HG03095 (cell line): Measurements from ENCODE around the gene MOB3A.

Source experiments
- ATAC-seq: cut with Tn5 transposase; IDR thresholded peaks from one replicate; pipeline ENCODE4 v1.9.1; 2021; ENCODE audit warnings: moderate library complexity; ENCODE audit not compliant: unreplicated experiment

MOB3A gene

DNA sequence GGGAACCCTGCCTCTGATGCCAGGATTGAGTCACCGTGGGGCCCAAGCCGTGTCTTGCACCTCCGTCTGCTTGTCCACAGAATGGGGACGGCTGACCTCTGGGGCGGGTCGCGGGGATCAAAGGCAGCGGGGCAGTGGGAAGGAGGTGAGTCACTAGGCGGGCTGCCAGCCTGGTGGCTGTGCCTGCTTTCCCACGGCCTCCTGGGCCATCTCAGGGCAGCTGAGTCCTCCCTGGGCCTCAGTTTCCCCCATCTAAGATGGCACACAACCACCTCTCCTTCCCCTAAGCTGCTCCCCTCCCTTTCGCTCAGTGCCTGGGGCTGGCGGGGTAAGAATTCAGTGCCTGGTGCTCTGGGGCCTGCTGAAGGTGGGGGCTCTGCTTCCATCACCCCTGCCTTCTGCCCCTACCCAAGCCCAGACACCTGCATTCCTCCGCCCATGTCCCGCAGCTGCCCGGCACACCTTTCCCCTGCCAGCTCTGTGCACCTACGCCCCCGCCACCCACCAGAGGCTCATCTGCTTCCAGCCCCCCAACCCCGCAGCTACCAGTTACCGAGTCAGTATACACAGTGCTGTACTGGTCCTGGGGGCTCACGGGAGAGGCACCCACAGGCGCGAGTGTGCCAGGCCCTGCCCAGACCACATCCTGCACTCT is 48.5 kb downstream of the MOB3A start:
- ATAC-seq: no peak

DNA sequence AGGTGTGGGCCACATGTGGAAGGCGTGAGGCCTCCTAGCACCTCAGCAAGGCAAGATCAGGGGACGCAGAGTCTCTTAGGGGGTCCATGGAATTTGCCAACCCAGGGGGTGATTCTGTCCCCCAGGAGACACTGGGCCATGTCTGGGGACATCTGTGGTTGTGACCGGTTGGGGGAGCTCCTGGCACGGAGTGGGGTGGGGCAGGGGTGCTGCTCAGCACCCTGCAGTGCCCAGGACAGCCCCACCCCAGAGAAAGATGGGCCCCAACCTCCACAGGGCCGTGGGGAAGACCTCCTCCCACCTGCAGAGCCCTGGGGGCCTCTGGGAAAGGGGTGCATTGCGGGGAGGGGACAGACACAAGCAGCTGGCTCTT is 49.1 kb downstream of the MOB3A start:
- no peak for ATAC-seq

DNA sequence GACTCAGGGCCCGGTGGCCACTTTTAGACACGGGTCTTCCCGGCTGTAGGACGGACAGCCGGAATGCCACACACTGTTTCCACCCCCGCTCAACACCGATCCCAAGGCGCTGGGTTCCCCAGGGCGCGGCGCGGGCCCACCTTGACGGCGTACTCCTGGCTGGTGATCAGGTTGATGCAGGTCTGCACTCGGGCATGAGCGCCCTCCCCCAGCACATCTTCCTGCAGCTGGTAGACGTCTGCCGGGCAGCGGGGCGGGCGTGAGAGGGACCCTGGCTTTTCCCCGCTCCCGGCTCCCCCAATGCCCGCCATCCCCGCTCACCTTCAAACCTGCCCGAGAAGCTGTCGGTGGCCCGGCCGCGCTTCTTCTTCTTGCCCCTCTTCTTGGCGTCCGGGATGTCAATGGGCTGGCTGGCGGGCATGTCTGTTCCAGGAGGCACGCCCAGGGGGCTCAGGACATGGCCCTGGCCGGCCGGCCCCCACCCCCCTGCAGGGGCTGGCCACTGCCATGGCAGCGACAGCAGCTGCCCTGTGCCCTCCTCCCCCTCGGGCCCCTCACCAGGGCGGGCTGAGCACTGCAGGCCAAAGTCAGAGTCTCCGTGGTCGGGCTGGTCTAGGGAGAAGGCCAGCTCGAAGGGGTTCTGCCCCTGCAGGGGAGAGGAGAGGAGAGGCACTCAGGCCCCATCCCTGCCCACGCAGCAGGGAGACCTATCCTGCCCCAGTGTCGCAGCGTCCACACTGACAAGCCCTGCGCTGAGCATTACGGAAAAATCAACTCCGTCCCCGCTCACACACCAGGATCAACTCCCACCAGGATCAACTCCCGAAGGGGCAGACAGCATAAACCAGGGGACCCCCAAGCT is 49.8 kb downstream of the MOB3A start:
- no peak for ATAC-seq

DNA sequence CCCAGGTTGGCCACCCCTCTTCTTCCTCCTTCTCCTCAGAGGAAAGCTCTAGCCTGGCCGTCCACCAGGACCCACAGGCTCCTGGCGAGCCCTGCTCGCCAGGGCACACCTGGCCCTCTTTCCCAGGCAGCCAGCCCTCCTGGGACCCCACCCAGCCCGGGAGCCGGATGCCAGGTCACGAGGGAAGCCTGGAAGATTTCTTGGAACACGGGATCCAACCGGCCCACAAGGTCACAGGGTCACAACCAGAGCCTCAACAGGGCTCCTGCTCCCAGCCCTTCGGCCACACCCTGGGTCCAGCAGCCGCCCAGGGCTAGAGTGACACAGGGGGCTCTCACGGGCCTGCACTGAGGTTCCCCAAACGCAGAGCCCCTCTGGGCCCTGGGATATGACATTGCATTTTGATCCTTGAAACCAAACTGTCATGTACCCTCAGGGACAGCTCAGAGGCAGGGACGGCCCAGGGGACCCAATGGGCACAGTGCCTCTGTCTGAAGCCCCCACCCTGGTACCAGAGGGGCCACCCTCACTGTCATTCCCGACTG is 50.6 kb downstream of the MOB3A start:
- ATAC-seq: no peak

DNA sequence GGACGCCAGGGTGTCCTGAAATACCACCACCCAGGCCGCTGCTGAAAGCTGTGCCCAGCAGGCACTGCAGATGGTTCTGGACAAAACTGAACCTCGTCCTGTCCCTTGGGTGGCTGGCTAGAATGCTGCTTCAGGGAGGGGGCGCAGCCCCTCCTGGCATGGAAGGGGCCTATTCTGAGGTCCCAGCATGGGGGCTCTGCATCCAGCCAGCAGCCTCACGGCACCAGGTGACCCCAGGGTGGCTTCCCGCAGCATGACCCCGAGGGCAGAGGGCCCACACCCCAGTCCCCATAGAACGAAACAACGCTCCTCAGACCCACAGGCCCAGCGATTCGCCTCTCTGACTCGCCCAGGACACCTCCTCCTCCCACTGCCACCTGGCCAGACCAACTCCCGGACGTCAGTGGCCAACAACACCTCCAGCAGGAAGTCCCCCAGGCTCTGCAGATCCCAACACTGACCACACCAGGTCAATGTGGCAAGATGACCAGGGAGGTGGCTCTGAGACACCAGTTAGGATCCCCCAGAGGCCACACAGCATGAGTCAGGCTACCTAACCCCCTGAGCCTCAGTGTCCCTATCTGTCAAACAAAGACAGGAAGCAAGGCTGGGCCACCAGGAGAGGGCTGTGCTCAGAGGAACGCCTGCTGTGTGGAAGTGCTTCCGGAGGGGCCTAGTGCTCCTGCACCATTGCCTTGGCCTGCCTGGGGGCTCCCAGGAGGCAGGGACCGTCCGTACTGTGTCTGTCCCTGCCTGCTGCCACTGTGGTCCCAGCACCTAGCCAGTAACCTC is 51.2 kb downstream of the MOB3A start:
- ATAC-seq: no peak

DNA sequence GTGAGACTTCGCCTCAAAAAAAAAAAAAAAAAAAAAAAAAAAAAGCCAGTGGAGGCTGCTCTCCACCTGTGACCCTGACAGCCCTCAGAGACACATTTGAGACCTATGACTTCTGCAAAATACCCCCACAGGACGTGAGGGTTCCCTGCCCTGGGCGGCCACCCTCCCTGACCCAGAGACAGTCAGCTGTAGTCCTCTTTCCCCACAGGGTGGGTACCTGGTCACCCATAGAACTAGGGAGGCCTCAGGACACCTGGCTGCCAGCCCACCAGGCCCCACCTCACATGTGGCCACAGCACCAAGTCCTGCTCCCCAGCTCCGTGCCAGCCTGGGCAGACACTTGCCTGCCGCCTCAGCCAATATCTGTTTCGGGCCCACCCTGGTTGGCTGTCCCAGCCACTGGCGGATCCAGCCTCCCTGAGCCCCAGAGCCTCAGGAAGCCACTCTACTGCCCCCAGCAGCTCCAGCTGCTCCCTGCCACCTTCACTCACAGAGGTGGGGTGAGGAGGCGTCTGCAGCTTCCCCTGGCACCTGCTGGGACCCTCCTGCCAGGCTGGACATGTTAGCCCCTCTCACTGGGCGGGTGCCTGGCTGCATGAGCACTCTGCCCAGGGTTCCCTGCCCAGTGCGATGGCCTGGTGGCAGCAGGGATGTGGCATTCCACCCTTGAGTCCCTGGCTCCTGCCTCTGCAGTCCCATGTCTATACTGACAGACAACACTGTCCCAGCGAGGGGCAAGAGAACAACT is 52.0 kb downstream of the MOB3A start:
- no peak for ATAC-seq

DNA sequence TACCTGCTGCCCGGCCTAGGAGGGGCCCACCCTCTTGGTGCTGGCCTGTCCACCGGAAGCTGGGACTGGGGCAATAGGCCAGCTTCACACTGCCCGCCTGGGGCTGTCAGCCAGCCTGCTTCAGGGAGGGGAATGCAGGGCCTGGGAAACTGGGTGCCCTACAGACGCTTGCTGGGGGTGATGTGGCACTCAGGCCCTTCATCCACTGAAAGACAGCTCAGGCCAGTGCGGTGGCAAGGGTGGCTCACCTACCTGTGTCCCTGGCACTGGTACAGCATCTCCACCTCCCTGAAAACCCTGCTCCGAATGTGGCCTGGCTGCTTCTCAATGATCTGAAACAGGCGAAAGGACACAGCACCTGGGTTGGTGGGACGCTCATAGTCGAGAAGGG is 52.9 kb downstream of the MOB3A start:
- ATAC-seq: no peak

DNA sequence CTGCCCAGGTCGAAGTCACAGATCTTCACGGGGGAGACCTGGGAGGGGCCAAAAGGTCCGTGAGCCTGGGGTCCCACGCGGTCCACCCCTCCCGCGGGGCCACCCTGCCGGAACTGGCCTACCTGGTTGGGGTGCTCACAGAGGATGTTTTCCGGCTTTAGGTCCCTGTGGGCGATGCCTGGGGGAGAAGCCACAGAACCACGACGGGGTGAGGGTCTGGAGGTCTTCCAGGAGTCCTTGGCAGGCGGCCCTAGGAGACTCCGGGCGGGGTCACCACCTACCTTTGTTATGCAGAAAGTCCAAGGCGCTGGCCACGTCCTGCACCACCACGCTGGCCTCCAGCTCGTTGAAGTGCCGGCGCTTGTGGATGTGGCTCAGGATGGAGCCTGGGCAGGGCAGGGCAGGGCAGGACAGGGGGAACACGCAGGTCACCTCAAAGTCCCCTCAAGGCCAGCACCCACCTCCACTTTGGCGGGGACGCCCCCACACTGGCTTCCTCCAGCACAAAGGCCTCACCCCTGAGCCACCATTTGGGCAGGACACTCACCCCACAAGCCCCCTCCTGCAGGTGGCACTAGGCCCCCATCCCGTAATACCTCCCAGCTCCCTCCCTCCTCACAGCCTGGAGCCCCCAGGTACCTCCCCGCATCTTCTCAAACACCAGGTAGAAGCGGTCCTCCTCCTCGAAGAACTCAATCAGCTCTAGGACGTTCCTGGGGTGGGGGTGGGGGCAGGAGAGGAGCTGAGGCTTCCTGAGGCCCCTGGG is 53.5 kb downstream of the MOB3A start:
- ATAC-seq: no peak

DNA sequence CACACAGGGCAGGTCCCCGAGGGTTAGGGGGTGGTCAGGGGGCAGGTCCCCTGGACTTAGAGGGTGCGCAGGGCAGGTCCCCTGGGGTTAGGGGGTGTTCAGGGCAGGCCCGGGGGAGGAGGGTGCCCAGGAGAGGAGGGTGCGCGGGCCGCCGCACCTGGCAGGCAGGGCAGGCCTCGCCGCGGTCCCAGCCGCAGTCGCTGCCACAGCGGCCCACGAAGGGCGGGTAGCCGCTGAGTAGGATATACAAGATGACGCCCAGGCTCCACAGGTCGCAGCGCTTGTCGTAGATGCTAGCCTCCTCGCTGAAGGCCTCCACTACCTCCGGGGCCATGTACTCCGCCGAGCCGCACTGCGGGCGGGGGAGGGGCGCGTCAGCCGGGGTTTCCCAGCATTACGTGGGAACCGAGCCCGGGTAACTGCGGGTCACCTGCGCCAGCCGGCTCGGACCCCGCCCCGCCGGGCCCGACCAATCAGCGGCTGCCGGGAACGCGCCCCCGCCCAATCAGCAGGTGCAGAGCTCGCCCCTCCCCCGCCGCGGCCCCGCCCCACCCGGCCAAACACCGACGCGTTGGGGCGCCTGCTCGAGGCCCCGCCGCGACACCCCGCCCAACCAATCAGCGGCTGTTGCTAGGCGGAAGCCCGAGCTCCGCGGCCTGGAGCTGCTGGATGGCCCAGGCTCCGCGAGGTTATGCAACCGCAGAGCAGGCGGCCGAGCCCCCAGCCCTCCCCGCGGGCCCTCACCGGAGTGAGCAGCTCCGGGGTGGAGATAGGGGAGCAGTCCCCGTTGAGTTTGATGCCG is 54.2 kb downstream of the MOB3A start:
- ATAC-seq: peak; percentile 50

DNA sequence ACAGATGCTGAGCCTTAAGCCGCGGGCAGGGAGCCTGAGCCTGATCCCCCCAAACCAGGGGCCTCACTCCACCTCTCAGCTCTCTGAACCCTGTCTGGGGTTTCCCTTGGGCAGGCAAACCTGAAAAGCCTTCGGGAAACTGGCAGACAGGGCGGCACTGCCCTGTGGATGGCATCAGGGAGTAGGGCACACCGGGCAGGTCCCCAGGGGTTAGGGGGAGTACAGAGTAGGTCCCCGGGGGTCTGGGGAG is 54.8 kb downstream of the MOB3A start:
- ATAC-seq: no peak

DNA sequence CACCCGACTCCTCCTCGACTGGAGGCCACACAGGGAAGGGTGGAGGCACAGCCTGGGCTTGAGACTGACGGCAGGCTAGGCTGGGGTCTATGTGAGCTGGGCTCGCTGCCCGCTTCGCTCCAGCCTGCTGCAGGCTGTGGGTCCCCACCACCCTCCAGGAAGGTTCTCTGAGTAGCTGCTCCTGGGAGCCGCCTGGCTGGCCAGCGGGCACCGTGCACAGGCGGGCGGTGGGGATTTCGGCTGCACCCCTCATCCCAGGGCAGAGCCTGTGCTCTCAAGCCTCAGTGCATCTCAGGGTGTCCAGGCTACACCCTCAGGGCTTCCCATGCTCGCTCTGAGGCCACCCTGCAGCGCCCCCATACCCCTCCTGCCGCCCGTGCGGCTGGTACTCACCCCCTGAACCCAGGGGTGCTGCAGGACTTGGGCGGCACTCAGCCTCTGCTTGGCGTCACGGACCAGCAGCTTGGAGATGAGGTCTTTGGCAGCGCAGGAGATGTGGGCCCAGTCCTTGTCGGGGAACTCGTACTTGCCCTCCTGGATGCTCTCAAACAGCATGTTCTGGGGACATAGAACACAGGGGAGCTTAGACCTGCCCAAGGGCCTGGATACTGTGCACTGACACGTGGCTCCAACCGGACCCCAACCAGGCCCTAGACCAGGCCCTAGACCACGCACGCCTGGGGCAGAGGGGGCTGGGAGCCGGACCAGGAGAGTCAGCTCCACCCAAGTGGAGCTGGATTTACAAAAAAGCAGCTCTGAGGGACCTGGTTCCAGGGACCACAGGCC is 55.3 kb downstream of the MOB3A start:
- no peak for ATAC-seq

DNA sequence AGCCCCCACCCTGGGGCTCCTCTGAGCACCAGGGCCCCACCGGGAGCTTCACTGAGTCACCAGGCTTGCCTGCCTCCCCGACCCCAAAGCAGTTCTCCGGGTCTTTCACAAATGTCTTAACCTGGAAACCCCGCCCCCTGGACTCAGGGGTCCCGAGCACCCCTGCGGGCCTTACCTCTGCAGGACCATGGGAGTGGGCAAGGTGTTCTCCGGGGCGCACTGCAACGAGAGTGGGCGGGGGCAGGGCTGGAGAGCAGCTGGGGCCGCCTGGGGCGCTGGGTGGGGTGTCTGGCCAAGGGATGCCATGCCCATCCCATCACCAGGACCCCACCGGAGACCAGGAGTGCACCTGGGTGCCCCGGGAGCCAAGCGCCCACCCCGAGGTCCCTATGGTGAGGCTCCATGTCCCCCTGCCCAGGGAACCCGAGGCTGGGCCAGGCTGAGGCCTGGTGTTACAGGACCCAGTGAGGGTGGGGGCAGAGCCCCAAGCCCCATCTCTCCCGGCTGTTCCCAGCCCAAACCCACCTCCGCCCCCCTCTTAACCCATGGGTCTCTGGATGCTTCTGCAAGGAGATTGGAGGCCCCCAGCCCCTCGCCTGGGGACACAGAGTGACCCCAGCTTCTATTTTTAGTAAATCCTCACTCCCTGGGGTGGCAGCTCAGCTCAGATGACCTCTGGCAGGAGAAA is 56.0 kb downstream of the MOB3A start:
- ATAC-seq: no peak

DNA sequence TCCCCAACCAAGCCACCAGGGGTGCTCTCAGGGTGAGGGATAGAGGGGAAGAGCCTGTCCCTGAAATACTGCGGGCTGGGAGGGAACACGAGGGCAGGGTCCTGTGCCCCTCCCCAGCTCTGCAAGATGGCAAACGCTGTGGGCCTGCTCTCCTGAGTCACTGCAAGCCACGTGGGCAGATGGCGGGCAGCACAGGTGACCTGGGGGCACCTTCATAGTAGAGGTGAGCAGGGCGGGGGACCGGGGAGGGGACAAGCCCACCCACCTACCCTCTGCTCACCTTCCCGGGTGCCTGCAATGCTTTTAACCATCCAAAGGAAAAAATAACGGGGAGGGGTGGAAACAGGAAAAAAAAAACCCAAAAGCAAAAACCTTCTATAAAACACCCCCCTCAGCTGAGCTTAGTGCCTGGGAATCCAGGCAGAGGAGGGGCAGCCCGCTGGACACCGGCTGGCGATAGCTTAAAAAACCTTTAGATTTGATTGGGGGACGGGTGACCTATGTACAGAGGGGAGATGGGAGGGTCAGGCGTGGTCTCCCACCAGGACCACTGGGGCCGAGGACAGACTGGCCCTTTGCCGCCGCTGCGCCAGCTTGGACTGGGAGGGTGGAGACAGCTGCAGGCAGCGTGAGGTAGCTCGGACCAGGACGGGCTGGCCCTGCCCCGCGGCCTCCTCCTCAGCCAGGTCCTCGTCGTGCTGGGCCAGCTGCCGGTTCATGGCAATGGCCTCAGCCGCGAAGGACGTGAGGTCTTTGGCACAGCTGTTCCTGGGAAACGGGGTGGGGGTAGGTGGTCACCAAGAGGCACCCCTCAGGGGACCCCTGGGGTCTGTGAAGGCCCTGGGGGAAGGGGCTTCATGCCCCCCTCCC is 56.8 kb downstream of the MOB3A start:
- no peak for ATAC-seq

DNA sequence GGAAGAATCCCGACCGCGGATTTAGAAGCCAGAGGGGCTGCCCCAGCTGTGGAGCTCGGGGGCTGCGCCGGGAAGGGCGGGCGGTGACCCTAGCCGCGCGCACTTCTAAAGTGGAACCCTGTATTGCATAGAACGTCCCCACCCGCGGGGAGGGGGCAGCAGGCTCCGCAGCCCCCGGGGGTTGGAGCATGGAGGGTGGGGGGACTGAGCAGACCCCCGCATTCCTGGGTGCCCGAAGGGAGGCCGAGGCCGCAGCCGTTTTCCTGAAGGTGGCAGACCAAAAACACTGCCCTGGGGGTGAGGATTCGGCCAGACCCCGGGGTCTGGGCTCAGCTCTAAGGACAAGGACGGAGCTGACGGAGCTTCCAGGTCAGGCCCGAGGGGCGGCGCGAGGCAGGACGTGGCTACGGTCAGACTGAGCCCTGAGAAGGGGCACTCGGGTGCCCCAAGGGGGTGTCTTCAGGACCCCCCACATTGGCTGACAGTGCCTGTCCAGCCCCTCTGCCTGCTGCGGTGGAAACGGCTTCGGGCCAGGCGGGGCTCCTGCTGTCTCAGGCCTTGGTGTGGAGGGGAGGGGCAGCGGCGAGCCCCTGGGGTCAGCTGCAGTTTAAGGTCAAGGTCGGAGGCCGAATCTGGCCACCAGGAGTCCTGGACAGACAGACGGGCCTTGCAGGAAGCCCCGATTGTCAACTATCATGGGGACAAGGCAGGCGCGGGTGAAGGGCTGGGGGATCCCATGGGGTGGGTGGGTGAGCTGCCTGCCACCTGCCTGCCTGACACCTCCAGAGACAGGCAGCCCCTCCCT is 57.6 kb downstream of the MOB3A start:
- ATAC-seq: no peak

DNA sequence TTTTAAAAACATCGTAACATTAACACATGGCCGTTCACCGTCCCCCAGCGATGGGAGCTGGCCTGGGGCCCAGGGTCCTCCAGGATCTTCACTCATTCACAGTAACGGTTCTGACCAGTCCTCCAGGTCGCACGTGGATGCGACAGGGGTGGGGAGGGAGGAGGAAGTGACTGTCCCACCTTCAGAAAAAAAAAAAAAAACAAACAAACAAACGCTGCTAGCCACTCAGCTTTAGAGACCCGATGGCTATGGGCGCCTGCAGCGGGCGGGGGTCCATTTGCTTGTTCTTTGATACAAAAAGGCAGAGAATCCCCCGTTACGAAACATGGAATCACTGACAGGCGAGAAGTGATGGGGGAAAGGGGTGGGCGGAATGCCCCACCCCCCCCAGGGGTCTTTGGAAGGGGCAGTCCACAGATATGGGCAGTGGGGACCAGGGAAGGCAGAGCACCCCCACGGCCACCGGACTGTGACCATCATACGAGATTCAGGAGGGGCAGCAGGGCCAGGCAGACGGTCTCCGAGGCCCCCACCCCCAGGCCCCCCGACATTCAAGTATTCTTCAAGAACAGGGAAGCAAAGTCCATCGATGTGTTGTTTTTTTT is 58.4 kb downstream of the MOB3A start:
- ATAC-seq: no peak

DNA sequence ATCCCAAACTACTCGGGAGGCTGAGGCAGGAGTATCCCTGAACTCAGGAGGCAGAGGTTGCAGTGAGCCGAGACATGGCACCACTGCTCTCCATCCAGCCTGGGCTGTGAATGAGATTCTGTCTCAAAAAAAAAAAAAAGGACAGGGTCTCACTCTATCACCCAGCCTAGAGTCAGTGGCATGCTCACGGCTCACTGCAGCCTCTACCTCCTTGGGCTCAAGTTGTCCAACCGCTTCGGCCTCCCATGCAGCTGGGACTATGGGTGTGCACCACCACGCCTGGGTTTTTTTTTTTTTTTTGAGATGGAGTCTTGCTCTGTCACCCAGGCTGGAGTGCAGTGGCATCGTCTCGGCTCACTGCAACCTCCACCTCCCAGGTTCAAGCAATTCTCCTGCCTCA is 59.7 kb downstream of the MOB3A start:
- ATAC-seq: no peak
